ENCODE results near the gene LRRC8C.

- TF ChIP-seq EZH2 (IDR thresholded peaks at IDR 0.05; ENCODE audit: insufficient read depth, poor library complexity, severe bottlenecking), result no peak
- no peak for TF ChIP-seq EZH2phosphoT487 (IDR thresholded peaks at IDR 0.05; ENCODE audit: insufficient read depth, low read depth)
These were observed 90.9 kb downstream of the LRRC8C start for GRCh38 chr1:89723863-89724262.
